HUES64 (cell line): ENCODE measurements around the gene IRAK4.

Source experiments
- H3K27ac ChIP-seq: 2 replicates; pipeline ENCODE4 v1.7.0; 2013; ENCODE audit warnings: low read depth, low read length, inconsistent platforms
- H3K27me3 ChIP-seq: 2 replicates; pipeline ENCODE4 v1.6.1; 2013; ENCODE audit warnings: mild to moderate bottlenecking, low read length; ENCODE audit not compliant: insufficient read depth
- H3K36me3 ChIP-seq: 2 replicates; pipeline ENCODE4 v1.6.1; 2013; ENCODE audit warnings: mild to moderate bottlenecking, low read length; ENCODE audit not compliant: insufficient read depth
- H3K4me1 ChIP-seq: 2 replicates; pipeline ENCODE4 v1.6.1; 2013; ENCODE audit warnings: mild to moderate bottlenecking, low read length, moderate library complexity; ENCODE audit not compliant: insufficient read depth
- H3K4me3 ChIP-seq: 2 replicates; pipeline ENCODE4 v1.5.1; 2013; ENCODE audit warnings: mild to moderate bottlenecking, low read length, moderate library complexity
- H3K9ac ChIP-seq: 2 replicates; pipeline ENCODE4 v1.6.1; 2013; ENCODE audit warnings: mild to moderate bottlenecking, low read depth, low read length
- H3K9me3 ChIP-seq: 2 replicates; pipeline ENCODE4 v1.6.1; 2013; ENCODE audit warnings: low read depth, low read length; ENCODE audit not compliant: insufficient read depth
- WGBS: fragments of 150-250, 120-280 bp; methylation state at CpG from one replicate; pipeline ENCODE4 v1.1.7; 2013; ENCODE audit warnings: missing lambda C conversion rate; 5-methylcytosine and 5-hydroxymethylcytosine counted together

Gene IRAK4

DNA sequence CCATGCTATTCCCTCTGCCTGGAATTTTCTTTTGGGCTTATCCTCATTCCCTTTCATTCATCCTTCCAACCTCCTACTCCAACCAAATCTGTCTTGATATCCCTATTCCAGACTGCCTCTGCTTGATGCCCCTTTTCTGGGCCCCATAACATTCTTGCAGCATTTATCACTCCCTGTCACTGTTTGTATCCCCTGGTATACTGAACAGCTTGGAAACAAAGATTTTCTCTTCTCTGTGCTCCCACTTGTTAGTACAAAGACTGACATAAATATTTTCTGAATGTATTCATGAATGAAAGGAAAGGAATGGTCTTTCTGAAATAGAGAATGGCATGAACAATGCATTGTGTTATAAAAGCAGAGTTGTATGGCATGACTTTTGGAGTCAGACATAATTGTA, 7.5 kb downstream of the IRAK4 start:
- Histone ChIP-seq H3K9ac (no peak overlapping the region), H3K27ac (no peak overlapping the region), H3K27me3 (no peaks in the 10 kb centered on the region), H3K4me1 (peaks cover 42% of the 10 kb centered on the region), H3K36me3 (peaks cover 9% of the 10 kb centered on the region), H3K9me3 (0 out of 2 replicates have a peak, but pooled peaks cover 4% of the 10 kb centered on the region), H3K4me3 (no peak overlapping the region)

DNA sequence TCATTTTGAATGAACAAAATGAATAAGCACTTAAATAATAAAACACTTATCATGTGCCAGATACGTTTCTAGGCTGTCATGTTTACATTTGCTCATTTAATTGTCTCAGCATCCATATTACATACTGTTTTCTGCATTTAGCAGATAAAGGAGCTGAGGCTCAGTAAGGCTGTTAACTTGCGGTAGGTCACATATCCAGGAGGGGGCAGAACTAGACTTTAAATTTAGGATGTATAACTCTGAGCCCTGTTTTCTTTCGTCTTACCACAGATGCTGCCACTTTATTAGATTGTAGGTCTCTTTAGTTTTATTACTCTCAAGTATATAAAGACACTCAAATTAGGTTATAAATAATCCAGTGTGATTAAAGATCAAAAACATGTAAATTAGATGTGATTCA, 17.7 kb downstream of the IRAK4 start:
- H3K9me3 ChIP-seq: no peaks in the 10 kb centered on the region
- H3K4me3 ChIP-seq: no peak overlapping the region
- H3K27ac ChIP-seq: no peak overlapping the region
- H3K27me3 ChIP-seq: no peaks in the 10 kb centered on the region
- H3K36me3 ChIP-seq: peaks cover 30% of the 10 kb centered on the region
- 55% methylated on average over 2 of the region's 3 CpGs for WGBS
- no peak overlapping the region for H3K9ac ChIP-seq
- H3K4me1 ChIP-seq: no peaks in the 10 kb centered on the region

DNA sequence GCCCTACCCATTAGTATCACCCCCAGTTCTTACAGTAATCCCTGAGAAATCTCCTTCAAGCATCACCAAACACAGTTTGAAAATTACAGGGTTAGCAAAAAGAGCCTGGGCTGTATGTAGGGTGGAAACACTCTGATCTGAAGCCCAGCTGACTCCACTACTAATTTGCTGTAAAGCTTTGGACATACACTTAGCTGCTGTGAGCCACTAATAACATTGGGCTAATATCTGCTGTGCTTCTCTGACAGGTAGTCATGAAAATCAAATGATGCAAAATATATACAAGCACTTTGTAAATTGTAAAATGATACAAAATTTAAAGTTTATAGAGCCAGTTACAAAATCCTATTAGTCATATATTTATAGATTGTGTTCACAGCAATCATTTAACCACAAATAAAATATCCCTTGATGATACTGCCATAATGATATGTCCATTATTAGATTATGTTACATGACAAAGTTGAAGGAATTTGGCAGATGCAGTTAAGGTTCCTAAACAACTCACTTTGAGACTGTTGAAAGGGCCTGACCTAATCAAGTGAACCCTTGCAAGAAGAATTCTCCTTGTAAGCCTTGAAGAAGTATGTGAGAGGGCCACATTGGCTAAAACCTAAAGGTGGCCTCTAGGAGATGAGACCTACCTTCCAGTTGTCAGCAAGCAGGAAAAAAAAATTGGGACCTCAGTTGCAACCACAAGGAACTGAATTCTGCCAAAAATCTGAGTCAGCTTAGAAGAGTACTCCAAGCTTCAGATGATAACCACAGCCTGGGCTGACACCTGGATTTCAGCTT, 28.3 kb downstream of the IRAK4 start:
- Histone ChIP-seq H3K36me3 (peaks cover 22% of the 10 kb centered on the region; the same call in 1 of the 2 replicates), H3K9ac (no peak overlapping the region), H3K27me3 (no peaks in the 10 kb centered on the region), H3K4me3 (no peak overlapping the region), H3K9me3 (no peaks in the 10 kb centered on the region), H3K27ac (no peak overlapping the region), H3K4me1 (no peaks in the 10 kb centered on the region)

DNA sequence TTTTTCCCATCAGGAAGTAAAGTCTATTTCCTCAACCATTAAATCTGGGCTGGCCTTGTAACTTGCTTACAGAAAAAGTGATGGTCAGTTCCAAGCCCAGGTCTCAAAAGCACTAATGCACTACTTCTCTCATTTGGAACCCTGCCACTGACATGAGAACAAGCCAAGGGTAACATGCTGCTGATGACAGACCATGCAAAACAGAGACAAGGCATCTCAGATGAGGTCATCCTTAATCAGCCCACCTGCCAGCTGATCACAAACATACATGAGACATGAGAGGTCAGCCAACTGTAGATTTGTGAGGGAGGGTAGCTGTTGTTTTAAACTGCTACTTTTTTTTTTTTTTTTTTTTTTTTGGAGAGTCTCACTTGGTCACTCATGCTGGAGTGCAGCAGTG, 31.2 kb downstream of the IRAK4 start:
- H3K36me3 ChIP-seq: peaks cover 15% of the 10 kb centered on the region
- H3K9me3 ChIP-seq: no peaks in the 10 kb centered on the region
- no peaks in the 10 kb centered on the region for H3K27me3 ChIP-seq
- H3K4me1 ChIP-seq: no peaks in the 10 kb centered on the region
- H3K9ac ChIP-seq: no peak overlapping the region
- H3K27ac ChIP-seq: no peak overlapping the region
- no peak overlapping the region for H3K4me3 ChIP-seq

DNA sequence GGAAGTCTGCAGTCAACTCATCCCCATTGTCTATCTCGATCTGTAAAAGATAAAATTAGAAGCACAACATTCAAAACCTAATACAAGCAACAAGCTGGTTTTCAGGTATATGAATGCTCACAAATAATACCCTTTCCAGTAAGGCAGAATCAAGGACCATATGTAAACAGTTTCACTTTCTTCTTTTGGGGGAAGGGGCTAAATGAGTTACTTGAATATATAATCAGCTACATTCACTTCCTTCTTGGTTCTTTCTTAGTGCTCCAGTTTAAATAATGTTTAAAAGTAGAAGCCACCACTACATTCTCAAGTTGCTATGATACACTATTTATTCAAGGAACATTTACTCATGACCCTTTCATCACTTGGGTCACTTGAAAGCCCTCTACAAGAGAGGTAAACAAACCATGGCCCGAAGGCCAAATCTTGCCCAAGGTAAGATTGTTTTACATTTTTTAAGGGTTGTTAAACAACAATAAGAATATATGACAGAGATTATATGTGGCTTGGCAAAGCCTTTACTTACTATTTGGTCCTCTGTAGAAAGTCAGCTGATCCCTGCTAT, 37.0 kb downstream of the IRAK4 start:
- no peak overlapping the region for H3K9ac ChIP-seq
- WGBS: 100% methylated on average over 2 of the region's 2 CpGs
- no peaks in the 10 kb centered on the region for H3K9me3 ChIP-seq
- peaks cover 66% of the 10 kb centered on the region for H3K36me3 ChIP-seq
- H3K27me3 ChIP-seq: no peaks in the 10 kb centered on the region
- no peak overlapping the region for H3K27ac ChIP-seq
- H3K4me1 ChIP-seq: no peaks in the 10 kb centered on the region
- H3K4me3 ChIP-seq: no peak overlapping the region

DNA sequence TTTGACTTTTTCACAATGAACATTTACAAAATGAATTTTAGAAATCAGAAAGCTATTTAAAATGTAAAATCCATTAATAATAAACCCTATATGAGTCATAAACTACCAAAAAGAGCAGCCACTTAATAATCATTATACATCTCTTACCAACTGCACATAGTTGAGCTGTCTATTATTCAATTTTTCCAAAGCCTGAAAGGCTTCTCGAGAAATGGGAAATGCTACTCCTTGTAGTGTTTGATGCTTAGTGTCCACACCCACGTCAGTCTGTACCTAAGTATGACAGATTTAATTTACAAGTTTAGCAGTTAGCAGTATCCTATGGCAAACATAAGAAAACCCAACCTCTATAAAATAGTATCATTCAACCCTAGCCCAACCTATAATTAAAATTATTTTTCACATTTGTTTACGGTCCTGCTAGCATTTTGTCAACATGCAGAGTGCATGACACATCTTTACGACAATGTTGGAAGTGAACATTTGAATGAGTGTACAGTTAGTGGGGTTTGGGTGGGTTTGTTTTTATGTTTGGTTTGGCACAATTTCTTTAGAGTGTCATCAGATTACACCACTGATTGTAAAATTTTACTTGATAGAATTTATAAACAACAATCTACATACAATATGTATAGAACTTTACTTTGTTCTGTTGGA, 38.9 kb downstream of the IRAK4 start:
- Histone ChIP-seq H3K9me3 (no peaks in the 10 kb centered on the region), H3K4me1 (no peaks in the 10 kb centered on the region), H3K27ac (no peak overlapping the region), H3K27me3 (no peaks in the 10 kb centered on the region), H3K4me3 (no peak overlapping the region), H3K36me3 (peaks cover 85% of the 10 kb centered on the region), H3K9ac (no peak overlapping the region)
- WGBS: 91% methylated on average over 4 of the region's 4 CpGs

DNA sequence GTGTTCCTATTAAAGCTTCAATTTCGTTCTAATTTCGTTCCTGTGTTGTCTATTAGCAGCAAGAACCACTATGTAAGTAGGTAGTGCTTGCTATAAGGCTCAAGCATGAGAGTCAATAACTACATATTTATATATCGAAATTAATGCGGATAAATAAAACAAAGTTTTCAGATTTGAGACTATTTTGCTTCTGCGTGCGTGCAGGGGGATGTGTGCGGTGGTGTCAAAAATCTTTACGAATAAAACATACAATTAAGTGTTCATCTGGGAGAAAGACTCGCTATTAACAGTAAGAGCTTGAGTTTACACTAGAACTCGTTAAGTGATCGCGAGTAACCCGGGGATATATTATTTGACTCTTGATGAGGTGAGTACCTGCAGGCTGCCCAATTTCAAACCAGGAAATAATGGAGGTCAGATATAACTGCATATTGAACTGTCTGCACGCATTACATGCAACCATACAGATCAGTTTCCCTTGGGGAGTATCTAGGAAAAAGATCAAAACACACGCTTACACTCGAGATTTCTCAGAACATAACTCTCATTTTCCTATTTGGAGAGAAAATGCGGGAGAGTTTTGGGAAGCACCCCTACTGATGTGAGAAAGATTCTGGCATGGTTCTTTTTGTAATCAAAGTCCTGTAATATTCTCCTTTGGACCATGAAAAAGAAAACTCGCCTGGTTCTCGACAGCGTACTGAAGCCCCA, 46.6 kb downstream of the IRAK4 start:
- Histone ChIP-seq H3K27ac (peak overlapping the region; percentile 96), H3K4me1 (peaks cover 17% of the 10 kb centered on the region), H3K36me3 (peaks cover 40% of the 10 kb centered on the region), H3K4me3 (peak overlapping the region; percentile 93), H3K9ac (peak overlapping the region; percentile 98), H3K27me3 (no peaks in the 10 kb centered on the region), H3K9me3 (no peaks in the 10 kb centered on the region)
- 21% methylated on average over 18 of the region's 20 CpGs for WGBS

DNA sequence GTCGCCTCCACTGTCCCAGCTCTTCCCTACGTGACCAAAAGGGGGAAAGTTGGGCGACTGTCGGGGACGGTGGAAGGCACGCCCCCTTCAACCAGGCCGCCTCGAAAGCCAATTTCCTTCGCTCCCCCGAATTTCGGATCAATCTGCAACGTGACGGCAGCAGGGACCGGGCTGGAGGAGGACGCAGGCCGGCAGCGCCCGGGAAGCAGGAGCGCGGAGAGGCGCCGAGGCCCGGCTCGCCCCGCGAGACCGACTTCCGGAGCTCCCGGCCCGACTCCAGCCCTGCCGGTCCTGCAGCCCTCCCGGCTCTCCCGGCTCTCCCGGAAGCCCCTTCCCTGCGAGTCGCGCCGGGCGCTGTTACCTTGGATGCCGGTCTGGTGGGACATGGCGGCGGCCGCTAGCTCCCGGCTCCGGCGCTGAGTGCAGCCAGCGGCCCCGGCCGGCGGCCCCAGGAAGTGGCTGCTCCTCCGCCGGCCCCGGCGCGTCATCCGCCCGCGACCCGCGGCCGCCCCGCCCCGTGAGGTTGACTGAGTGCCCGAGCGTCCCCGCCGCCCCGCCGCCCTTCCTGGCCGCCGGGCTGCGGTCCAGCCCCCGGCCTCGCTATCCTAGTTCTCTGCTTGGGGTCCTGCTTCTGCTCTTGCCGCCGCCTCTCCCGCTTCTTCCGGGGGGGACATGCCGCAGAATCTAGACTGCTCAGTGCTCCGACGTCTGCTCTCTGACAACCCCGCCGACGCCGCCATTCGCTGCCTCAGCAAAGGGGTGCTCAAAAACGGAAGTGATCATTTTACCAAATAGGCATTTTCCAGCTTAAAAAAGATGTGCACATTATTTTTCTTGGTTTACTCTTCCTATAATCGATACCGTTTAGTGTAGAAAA, 47.3 kb downstream of the IRAK4 start, which contains the start of gene TWF1:
TSS of gene TWF1 (minus strand) at position 458 of the 877 bp plus-strand sequence. CDS start at position 386, 72 bp downstream.
- peaks cover 17% of the 10 kb centered on the region for H3K4me1 ChIP-seq
- H3K9ac ChIP-seq: peak within 1 kb of the TSS; percentile 98
- H3K9me3 ChIP-seq: no peaks in the 10 kb centered on the region
- whole genome bisulfite sequencing: under 1% methylated on average over 89 of the region's 89 CpGs
- peak within 1 kb of the TSS; percentile 93 for H3K4me3 ChIP-seq
- peaks cover 32% of the 10 kb centered on the region for H3K36me3 ChIP-seq
- peak within 1 kb of the TSS; percentile 96 for H3K27ac ChIP-seq
- no peaks in the 10 kb centered on the region for H3K27me3 ChIP-seq

DNA sequence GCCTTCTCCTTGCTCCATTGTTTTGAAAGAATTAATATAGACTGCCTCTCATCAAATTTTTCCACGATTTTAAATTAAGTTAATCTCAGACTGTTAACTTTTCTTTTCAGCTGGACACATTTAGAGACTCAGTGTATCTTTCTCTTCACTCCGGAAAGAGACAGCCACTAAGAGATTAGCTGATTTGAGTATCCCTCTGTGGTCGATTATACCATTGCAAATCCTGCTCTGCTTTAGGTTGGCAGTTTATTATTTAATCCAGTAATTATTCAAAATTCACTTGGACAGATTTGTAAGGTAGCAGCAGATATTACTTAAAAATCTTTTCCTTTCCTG, 48.0 kb downstream of the IRAK4 start:
- Histone ChIP-seq H3K27ac (peak overlapping the region; percentile 96), H3K9me3 (no peaks in the 10 kb centered on the region), H3K9ac (peak overlapping the region; percentile 98), H3K27me3 (no peaks in the 10 kb centered on the region), H3K4me3 (peak overlapping the region; percentile 93), H3K4me1 (peaks cover 17% of the 10 kb centered on the region), H3K36me3 (peaks cover 26% of the 10 kb centered on the region)
- 19% methylated on average over 2 of the region's 3 CpGs for WGBS

DNA sequence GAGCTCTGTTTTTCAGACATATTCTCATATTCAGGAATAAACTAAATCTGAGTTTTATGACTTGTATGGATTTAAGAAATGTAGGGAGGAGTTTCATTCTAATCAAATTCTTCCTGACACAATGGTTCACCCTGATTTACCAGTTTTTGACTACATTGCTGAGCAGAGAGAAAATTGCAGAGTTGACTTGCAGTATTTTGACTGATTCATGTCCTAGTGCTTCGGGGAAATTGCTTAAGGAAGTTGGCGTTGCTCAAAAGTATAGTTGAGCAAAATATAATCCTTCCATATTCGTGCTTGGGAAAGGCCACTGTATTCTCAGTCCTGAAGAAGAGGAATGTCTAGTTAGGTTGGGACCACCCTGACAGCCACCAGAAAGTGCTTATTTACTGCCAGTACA, 48.6 kb downstream of the IRAK4 start:
- Histone ChIP-seq H3K4me1 (peaks cover 17% of the 10 kb centered on the region), H3K4me3 (peak overlapping the region; percentile 93), H3K9ac (no peak overlapping the region; the same call in 1 of the 2 replicates), H3K27me3 (no peaks in the 10 kb centered on the region), H3K27ac (no peak overlapping the region), H3K9me3 (no peaks in the 10 kb centered on the region), H3K36me3 (peaks cover 19% of the 10 kb centered on the region)
- WGBS: 94% methylated on average over 3 of the region's 3 CpGs
